IMR-90 (cell line): ENCODE results near the gene KIAA1143. TPM values are rescaled to one million over a fixed set of nuclear protein-coding genes. Genes with fewer than 3 reads are reported as not detected.

Experiments used
- ATAC-seq: fragments of 200-7000 bp; cut with Tn5 transposase; 2 replicates; pipeline ENCODE4 v1.9.1; 2020; ENCODE audit warnings: low read depth, mild to moderate bottlenecking, moderate library complexity
- BruUV-seq: library from RNA; stranded (reverse); fragments of 400-500 nt; replicated peaks from 2 replicates; lab custom pipeline; 2021; lab: Mats Ljungman, UMichigan
- CTCF ChIA-PET: fragments of 300-600 bp; formaldehyde crosslinking; extraction: SDS; loops from one replicate; lab custom pipeline; 2021; ENCODE audit warnings: antibody characterized with exemption; lab: Yijun Ruan, JAX
- POLR2A ChIA-PET: fragments of 300-600 bp; sonication (Branson Sonifier 250); formaldehyde crosslinking; loops from one replicate; lab custom pipeline; 2022; ENCODE audit warnings: antibody characterized with exemption; ENCODE audit not compliant: unreplicated experiment; lab: Charles Lee
- DNase-seq: peaks from one replicate; pipeline ENCODE4 v3.0.0; 2013
- H2AFZ ChIP-seq: replicated peaks from 2 replicates; pipeline ENCODE3; 2013; ENCODE audit warnings: low read length, mild to moderate bottlenecking; ENCODE audit not compliant: poor library complexity
- H2AK5ac ChIP-seq: 2 replicates; pipeline ENCODE4 v1.6.1; 2013; ENCODE audit warnings: low read depth, low read length, inconsistent platforms
- H2AK9ac ChIP-seq: replicated peaks from 2 replicates; pipeline ENCODE3; 2013; ENCODE audit warnings: mild to moderate bottlenecking, low read depth, low read length, moderate library complexity; ENCODE audit not compliant: poor library complexity
- H2BK120ac ChIP-seq: 2 replicates; pipeline ENCODE4 v1.6.1; 2013; ENCODE audit warnings: low read depth, low read length, inconsistent platforms
- H2BK15ac ChIP-seq: 3 replicates; pipeline ENCODE4 v1.6.1; 2013; ENCODE audit warnings: low read depth, low read length, inconsistent platforms
- H2BK20ac ChIP-seq: 2 replicates; pipeline ENCODE4 v1.6.1; 2013; ENCODE audit warnings: low read depth, mild to moderate bottlenecking, inconsistent platforms, low read length, moderate library complexity
- H2BK5ac ChIP-seq: 2 replicates; pipeline ENCODE4 v1.6.1; 2013; ENCODE audit warnings: mild to moderate bottlenecking, low read depth, low read length, inconsistent platforms; ENCODE audit not compliant: poor library complexity, severe bottlenecking
- H3K14ac ChIP-seq: replicated peaks from 2 replicates; pipeline ENCODE4 v1.6.1; 2013; ENCODE audit warnings: low read depth, low read length, inconsistent platforms
- H3K18ac ChIP-seq: 2 replicates; pipeline ENCODE4 v1.6.1; 2013; ENCODE audit warnings: low read depth, low read length, control low read depth
- H3K23ac ChIP-seq: 2 replicates; pipeline ENCODE4 v1.6.1; 2013; ENCODE audit warnings: low read depth, low read length, inconsistent platforms
- H3K27ac ChIP-seq: 2 replicates; pipeline ENCODE4 v1.5.1; 2013; ENCODE audit warnings: mild to moderate bottlenecking, control low read depth, low read length; ENCODE audit not compliant: insufficient read depth
- H3K27me3 ChIP-seq: 2 replicates; pipeline ENCODE4 v1.6.1; 2013; ENCODE audit warnings: low read length; ENCODE audit not compliant: control insufficient read depth, insufficient read depth
- H3K36me3 ChIP-seq: 2 replicates; pipeline ENCODE4 v1.6.1; 2013; ENCODE audit warnings: low read length, mixed read lengths; ENCODE audit not compliant: control insufficient read depth, insufficient read depth
- H3K4ac ChIP-seq: 2 replicates; pipeline ENCODE4 v1.6.1; 2013; ENCODE audit warnings: low read depth, low read length, inconsistent platforms
- H3K4me1 ChIP-seq: 2 replicates; pipeline ENCODE4 v1.6.1; 2013; ENCODE audit warnings: low read length, mixed read lengths; ENCODE audit not compliant: control insufficient read depth, insufficient read depth
- H3K4me2 ChIP-seq: 2 replicates; pipeline ENCODE4 v1.6.1; 2013; ENCODE audit warnings: low read depth, mild to moderate bottlenecking, control low read depth, low read length, moderate library complexity
- H3K4me3 ChIP-seq: 2 replicates; pipeline ENCODE4 v1.5.1; 2013; ENCODE audit warnings: low read depth, mild to moderate bottlenecking, control low read depth, low read length, moderate library complexity; ENCODE audit not compliant: insufficient read depth
- H3K56ac ChIP-seq: 2 replicates; pipeline ENCODE4 v1.6.1; 2013; ENCODE audit warnings: low read length, inconsistent platforms; ENCODE audit not compliant: insufficient read depth; ENCODE audit errors: extremely low read depth
- H3K79me1 ChIP-seq, 2 experiments: 2 replicates each; pipeline ENCODE4 v1.6.1; 2013; ENCODE audit warnings: low read length in 2 of 2, inconsistent platforms in 1 of 2, low read depth in 1 of 2
- H3K9ac ChIP-seq: 2 replicates; pipeline ENCODE4 v1.6.1; 2013; ENCODE audit warnings: low read depth, low read length, control low read depth
- H3K9me1 ChIP-seq: 2 replicates; pipeline ENCODE4 v1.6.1; 2013; ENCODE audit warnings: low read length, inconsistent platforms; ENCODE audit not compliant: insufficient read depth
- H3K9me3 ChIP-seq: 2 replicates; pipeline ENCODE4 v1.6.1; 2013; ENCODE audit warnings: low read length; ENCODE audit not compliant: control insufficient read depth, insufficient read depth
- H4K20me1 ChIP-seq: 2 replicates; pipeline ENCODE4 v1.6.1; 2013; ENCODE audit warnings: low read length, inconsistent platforms; ENCODE audit not compliant: insufficient read depth
- H4K5ac ChIP-seq: 2 replicates; pipeline ENCODE4 v1.6.1; 2013; ENCODE audit warnings: mild to moderate bottlenecking, low read depth, low read length, control low read depth
- H4K8ac ChIP-seq, 2 experiments: 2 replicates each; pipeline ENCODE4 v1.6.1; 2013; ENCODE audit warnings: low read depth in 2 of 2, low read length in 2 of 2, control low read depth in 1 of 2, inconsistent platforms in 1 of 2
- H4K91ac ChIP-seq: 2 replicates; pipeline ENCODE4 v1.6.1; 2013; ENCODE audit warnings: low read depth, low read length, inconsistent platforms; ENCODE audit not compliant: insufficient read depth
- BHLHE40 ChIP-seq: fragments of 150-350 bp; IDR thresholded peaks from 2 replicates; pipeline ENCODE4 v1.6.1; 2016; ENCODE audit warnings: mild to moderate bottlenecking, low read depth, low read length
- CEBPB ChIP-seq: IDR thresholded peaks from 2 replicates; pipeline ENCODE4 v1.6.1; 2012; ENCODE audit warnings: low read depth, low read length, improper control_type of control experiment
- CHD1 ChIP-seq: IDR thresholded peaks from 2 replicates; pipeline ENCODE4 v1.6.1; 2012; ENCODE audit warnings: low read depth, low read length, improper control_type of control experiment
- FOS ChIP-seq: fragments of 150-350 bp; IDR thresholded peaks from 2 replicates; pipeline ENCODE4 v1.6.1; 2016; ENCODE audit warnings: low read depth, low read length
- MAFK ChIP-seq: IDR thresholded peaks from 2 replicates; pipeline ENCODE4 v1.6.1; 2012; ENCODE audit warnings: low read depth, low read length, improper control_type of control experiment
- MAZ ChIP-seq: IDR thresholded peaks from 2 replicates; pipeline ENCODE4 v1.6.1; 2012; ENCODE audit warnings: low read depth, mild to moderate bottlenecking, low read length, improper control_type of control experiment, moderate library complexity, borderline replicate concordance
- MXI1 ChIP-seq: IDR thresholded peaks from 2 replicates; pipeline ENCODE4 v1.6.1; 2012; ENCODE audit warnings: low read depth, mild to moderate bottlenecking, low read length, moderate library complexity, borderline replicate concordance
- NFE2L2 ChIP-seq: fragments of 150-350 bp; IDR thresholded peaks from 2 replicates; pipeline ENCODE4 v1.6.1; 2016; ENCODE audit warnings: low read depth, mild to moderate bottlenecking, low read length
- POLR2A ChIP-seq: IDR thresholded peaks from 2 replicates; pipeline ENCODE4 v1.6.1; 2012; ENCODE audit warnings: mild to moderate bottlenecking, low read depth, low read length
- RAD21 ChIP-seq: IDR thresholded peaks from 2 replicates; pipeline ENCODE4 v1.6.1; 2012; ENCODE audit warnings: low read length, improper control_type of control experiment
- RCOR1 ChIP-seq: IDR thresholded peaks from 2 replicates; pipeline ENCODE4 v1.6.1; 2012; ENCODE audit warnings: mild to moderate bottlenecking, low read length, improper control_type of control experiment; ENCODE audit not compliant: insufficient replicate concordance
- RFX5 ChIP-seq: IDR thresholded peaks from 2 replicates; pipeline ENCODE4 v1.8.0; 2012; ENCODE audit warnings: low read depth, mild to moderate bottlenecking, low read length, moderate library complexity
- SMC3 ChIP-seq: fragments of 150-350 bp; IDR thresholded peaks from 2 replicates; pipeline ENCODE4 v1.6.1; 2016; ENCODE audit warnings: low read depth, mild to moderate bottlenecking, antibody characterized with exemption, low read length, moderate library complexity
- WGBS, 2 experiments: methylation state at CpG; one replicate each; pipeline versions ENCODE4 v1.1.5 to v1.1.7; 2013; ENCODE audit warnings: missing lambda C conversion rate in 2 of 2; ENCODE audit not compliant: insufficient read length in 1 of 2; ENCODE audit errors: extremely low coverage in 2 of 2; 5-methylcytosine and 5-hydroxymethylcytosine counted together
- dilution Hi-C: fragments of 300-500 bp; cut with HindIII; formaldehyde crosslinking; loops from one replicate; pipeline ENCODE4 v1.14.3; 2018; ENCODE audit warnings: low sequenced_read_pairs; ENCODE audit not compliant: unreplicated experiment
- in situ Hi-C: fragments of 300-500 bp; cut with MboI; formaldehyde crosslinking; loops from 3 replicates; pipeline ENCODE4 v1.14.3; 2019; ENCODE audit warnings: low sequenced_read_pairs, inconsistent platforms, mixed read lengths
- intact Hi-C: fragments of 100-400 bp; cut with micrococcal nuclease; formaldehyde crosslinking; loops from 2 replicates; pipeline ENCODE4 v1.10.0; 2022
- polyA plus RNA-seq, 3 experiments: library from polyadenylated mRNA; depleted of rRNA; stranded (reverse); fragments of >200 nt; gene quantifications; 2 replicates each; pipeline ENCODE4 v1.2.3, GENCODE V29; 2012; ENCODE audit warnings: low replicate concordance in 1 of 3
- total RNA-seq: library from RNA; depleted of rRNA; stranded (reverse); fragments of >200 nt; gene quantifications from 2 replicates; pipeline ENCODE4 v1.2.3, GENCODE V29; 2012
- TF ChIP-seq, protein P1 (sequence below): conservative IDR thresholded peaks from 2 replicates; pipeline ENCODE4 v1.5.1; 2012; ENCODE audit warnings: mild to moderate bottlenecking, low read depth, low read length, improper control_type of control experiment
- TF ChIP-seq, protein P2 (sequence below): fragments of 150-350 bp; IDR thresholded peaks from 2 replicates; pipeline ENCODE4 v1.6.1; 2016; ENCODE audit warnings: low read depth, mild to moderate bottlenecking, low read length, moderate library complexity, borderline replicate concordance
- TF ChIP-seq, protein P3 (sequence below): fragments of 150-350 bp; IDR thresholded peaks from 2 replicates; pipeline ENCODE4 v1.6.1; 2017; ENCODE audit warnings: mild to moderate bottlenecking, antibody characterized with exemption, low read length, low read depth

KIAA1143 gene
- total and polyA plus RNA-seq, 2 of the 4 experiments (the other 2 are of a cell fraction) = 6.2 to 16.8 TPM

DNA sequence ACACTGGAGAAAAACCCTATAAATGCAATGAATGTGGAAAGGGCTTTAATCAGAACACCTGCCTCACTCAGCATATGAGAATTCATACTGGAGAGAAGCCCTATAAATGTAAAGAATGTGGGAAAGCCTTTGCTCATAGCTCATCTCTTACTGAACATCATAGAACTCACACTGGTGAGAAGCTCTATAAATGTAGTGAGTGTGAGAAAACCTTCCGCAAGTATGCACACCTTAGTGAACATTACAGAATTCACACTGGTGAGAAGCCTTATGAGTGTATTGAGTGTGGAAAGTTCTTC, 39.4 kb downstream of the KIAA1143 start:
- DNase-seq = no peak
- H3K4me3 ChIP-seq = no peak overlapping the region
- H3K56ac ChIP-seq = no peak overlapping the region
- no peaks in the 10 kb centered on the region for H3K4me1 ChIP-seq
- H3K4me2 ChIP-seq = no peak overlapping the region
- no peak overlapping the region for H3K18ac ChIP-seq
- H3K27me3 ChIP-seq = no peaks in the 10 kb centered on the region
- H3K79me1 ChIP-seq = no peaks in the 10 kb centered on the region; a peak in 1 of 4 replicates
- H3K4ac ChIP-seq = no peak overlapping the region
- peaks cover 15% of the 10 kb centered on the region for H3K36me3 ChIP-seq
- no peak for ATAC-seq
- no peak overlapping the region for H2BK5ac ChIP-seq
- in situ Hi-C loops (no loop called here), intact Hi-C loops (no loop called here), dilution Hi-C loops (no loop called here)
- TF ChIP-seq MXI1 = no peak
- no peak for TF ChIP-seq SMC3
- no peak for TF ChIP-seq RAD21
- TF ChIP-seq FOS = no peak
- no peak for TF ChIP-seq RCOR1
- no peak for TF ChIP-seq BHLHE40
- TF ChIP-seq MAFK = no peak
- no peak for TF ChIP-seq POLR2A
- TF ChIP-seq, protein P1, sequence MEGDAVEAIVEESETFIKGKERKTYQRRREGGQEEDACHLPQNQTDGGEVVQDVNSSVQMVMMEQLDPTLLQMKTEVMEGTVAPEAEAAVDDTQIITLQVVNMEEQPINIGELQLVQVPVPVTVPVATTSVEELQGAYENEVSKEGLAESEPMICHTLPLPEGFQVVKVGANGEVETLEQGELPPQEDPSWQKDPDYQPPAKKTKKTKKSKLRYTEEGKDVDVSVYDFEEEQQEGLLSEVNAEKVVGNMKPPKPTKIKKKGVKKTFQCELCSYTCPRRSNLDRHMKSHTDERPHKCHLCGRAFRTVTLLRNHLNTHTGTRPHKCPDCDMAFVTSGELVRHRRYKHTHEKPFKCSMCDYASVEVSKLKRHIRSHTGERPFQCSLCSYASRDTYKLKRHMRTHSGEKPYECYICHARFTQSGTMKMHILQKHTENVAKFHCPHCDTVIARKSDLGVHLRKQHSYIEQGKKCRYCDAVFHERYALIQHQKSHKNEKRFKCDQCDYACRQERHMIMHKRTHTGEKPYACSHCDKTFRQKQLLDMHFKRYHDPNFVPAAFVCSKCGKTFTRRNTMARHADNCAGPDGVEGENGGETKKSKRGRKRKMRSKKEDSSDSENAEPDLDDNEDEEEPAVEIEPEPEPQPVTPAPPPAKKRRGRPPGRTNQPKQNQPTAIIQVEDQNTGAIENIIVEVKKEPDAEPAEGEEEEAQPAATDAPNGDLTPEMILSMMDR = no peak
- no peak for TF ChIP-seq MAZ
- TF ChIP-seq, protein P2, sequence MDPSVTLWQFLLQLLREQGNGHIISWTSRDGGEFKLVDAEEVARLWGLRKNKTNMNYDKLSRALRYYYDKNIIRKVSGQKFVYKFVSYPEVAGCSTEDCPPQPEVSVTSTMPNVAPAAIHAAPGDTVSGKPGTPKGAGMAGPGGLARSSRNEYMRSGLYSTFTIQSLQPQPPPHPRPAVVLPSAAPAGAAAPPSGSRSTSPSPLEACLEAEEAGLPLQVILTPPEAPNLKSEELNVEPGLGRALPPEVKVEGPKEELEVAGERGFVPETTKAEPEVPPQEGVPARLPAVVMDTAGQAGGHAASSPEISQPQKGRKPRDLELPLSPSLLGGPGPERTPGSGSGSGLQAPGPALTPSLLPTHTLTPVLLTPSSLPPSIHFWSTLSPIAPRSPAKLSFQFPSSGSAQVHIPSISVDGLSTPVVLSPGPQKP = no peak
- TF ChIP-seq NFE2L2 = no peak
- TF ChIP-seq, protein P3, sequence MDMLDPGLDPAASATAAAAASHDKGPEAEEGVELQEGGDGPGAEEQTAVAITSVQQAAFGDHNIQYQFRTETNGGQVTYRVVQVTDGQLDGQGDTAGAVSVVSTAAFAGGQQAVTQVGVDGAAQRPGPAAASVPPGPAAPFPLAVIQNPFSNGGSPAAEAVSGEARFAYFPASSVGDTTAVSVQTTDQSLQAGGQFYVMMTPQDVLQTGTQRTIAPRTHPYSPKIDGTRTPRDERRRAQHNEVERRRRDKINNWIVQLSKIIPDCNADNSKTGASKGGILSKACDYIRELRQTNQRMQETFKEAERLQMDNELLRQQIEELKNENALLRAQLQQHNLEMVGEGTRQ = no peak
- no peak for TF ChIP-seq CEBPB
- no peak for TF ChIP-seq CHD1
- no peak for TF ChIP-seq RFX5
- no peaks in the 10 kb centered on the region for H4K20me1 ChIP-seq
- WGBS, 2 experiments = no CpG with 5 or more reads among the region's 1 CpG
- no peak overlapping the region for H2AFZ ChIP-seq
- H2BK120ac ChIP-seq = no peak overlapping the region
- no peak overlapping the region for H3K14ac ChIP-seq
- ChIA-PET CTCF (no interaction called here), POLR2A (no interaction called here)
- no peak overlapping the region for H2BK15ac ChIP-seq
- H4K5ac ChIP-seq = no peak overlapping the region
- H3K9ac ChIP-seq = no peak overlapping the region
- no peak overlapping the region for H4K91ac ChIP-seq
- no peak overlapping the region for H2BK20ac ChIP-seq
- H3K9me3 ChIP-seq = peaks cover 81% of the 10 kb centered on the region
- H4K8ac ChIP-seq = no peak overlapping the region
- H3K27ac ChIP-seq = no peak overlapping the region
- no peaks in the 10 kb centered on the region for H3K9me1 ChIP-seq
- H3K23ac ChIP-seq = no peak overlapping the region
- no peak overlapping the region for H2AK5ac ChIP-seq
- BruUV-seq = no TSS peak
- no peak overlapping the region for H2AK9ac ChIP-seq
